EL (cell line): ENCODE data around the gene ADCY5.
A peak's percentile ranks its signal among the peaks of the same experiment; 100 is the strongest.

Source experiments
- DNase-seq: peaks from one replicate; pipeline ENCODE4 v3.0.0-alpha.2; 2016

The ADCY5 gene

GRCh38 chr3:123405021-123405420, 43.9 kb downstream of the ADCY5 start:
- DNase-seq, result no peak

GRCh38 chr3:123404391-123404790, 44.5 kb downstream of the ADCY5 start:
- DNase-seq, result no peak

- no peak for DNase-seq
Observed at GRCh38 chr3:123401836-123402530, 46.9 kb downstream of the ADCY5 start.

- DNase-seq, result no peak
Observed at GRCh38 chr3:123400169-123400568, 48.7 kb downstream of the ADCY5 start.

GRCh38 chr3:123399653-123400052, 49.2 kb downstream of the ADCY5 start:
- no peak for DNase-seq

GRCh38 chr3:123397921-123398785, 50.7 kb downstream of the ADCY5 start:
- DNase-seq, result no peak

- DNase-seq, result no peak
Observed at GRCh38 chr3:123397050-123397590, 51.8 kb downstream of the ADCY5 start.

- DNase-seq, result no peak
Observed at GRCh38 chr3:123396171-123397049, 52.5 kb downstream of the ADCY5 start.

GRCh38 chr3:123395235-123395634, 53.7 kb downstream of the ADCY5 start:
- DNase-seq, result no peak

GRCh38 chr3:123394391-123395020, 54.4 kb downstream of the ADCY5 start:
- no peak for DNase-seq

- DNase-seq, result peak; percentile 51
Observed at GRCh38 chr3:123392871-123393620, 55.8 kb downstream of the ADCY5 start.

- DNase-seq, result no peak
Observed at GRCh38 chr3:123392368-123392767, 56.5 kb downstream of the ADCY5 start.

GRCh38 chr3:123390865-123391600, 57.9 kb downstream of the ADCY5 start:
- DNase-seq, result peak; percentile 41

GRCh38 chr3:123389628-123389918, 59.3 kb downstream of the ADCY5 start:
- no peak for DNase-seq

GRCh38 chr3:123388811-123389627, 59.9 kb downstream of the ADCY5 start:
- no peak for DNase-seq

- no peak for DNase-seq
Observed at GRCh38 chr3:123388042-123388441, 60.8 kb downstream of the ADCY5 start.

- no peak for DNase-seq
Observed at GRCh38 chr3:123387532-123387931, 61.4 kb downstream of the ADCY5 start.

GRCh38 chr3:123386477-123387040, 62.3 kb downstream of the ADCY5 start:
- no peak for DNase-seq

- peak; percentile 56 for DNase-seq
Observed at GRCh38 chr3:123385981-123386380, 62.9 kb downstream of the ADCY5 start.

- no peak for DNase-seq
Observed at GRCh38 chr3:123385499-123385898, 63.4 kb downstream of the ADCY5 start.
